BJ (cell line): ENCODE measurements around the gene ODAD2. TPM values are rescaled to one million over a fixed set of nuclear protein-coding genes. Genes with fewer than 3 reads are reported as not detected.

ENCODE experiments used
- CTCF ChIA-PET: fragments of 350-600 bp; formaldehyde crosslinking; extraction: SDS; loops from one replicate; lab custom pipeline; 2021; ENCODE audit warnings: antibody characterized with exemption, inconsistent platforms; lab: Yijun Ruan, JAX
- POLR2A ChIA-PET: fragments of 300-600 bp; sonication (Branson Sonifier 250); formaldehyde crosslinking; extraction: SDS; loops from one replicate; lab custom pipeline; 2021; ENCODE audit warnings: antibody characterized with exemption; lab: Charles Lee
- DNase-seq: peaks from one replicate; pipeline ENCODE4 v3.0.0-alpha.2; 2011; ENCODE audit warnings: low read depth
- H3K27me3 ChIP-seq: 2 replicates; pipeline ENCODE4 v1.6.0; 2011; ENCODE audit warnings: low read length; ENCODE audit not compliant: control insufficient read depth, insufficient read depth
- H3K36me3 ChIP-seq: 2 replicates; pipeline ENCODE4 v1.5.1; 2011; ENCODE audit warnings: low read length; ENCODE audit not compliant: control insufficient read depth, insufficient read depth
- H3K4me3 ChIP-seq: 2 replicates; pipeline ENCODE4 v1.5.1; 2011; ENCODE audit warnings: low read depth, mild to moderate bottlenecking, control low read depth, low read length
- CTCF ChIP-seq: IDR thresholded peaks from 2 replicates; pipeline ENCODE4 v1.5.1; 2011; ENCODE audit warnings: low read depth, mild to moderate bottlenecking, control low read depth, inconsistent platforms, low read length, moderate library complexity; ENCODE audit not compliant: insufficient read depth
- polyA plus RNA-seq: library from polyadenylated mRNA; depleted of rRNA; stranded (reverse); fragments of >200 nt; gene quantifications from 2 replicates; pipeline ENCODE4 v1.2.3, GENCODE V29; 2011

Gene ODAD2
- polyA plus RNA-seq, 1 experiment = 3.9 TPM

GRCh38 chr10:28010821-28011220 is 11.9 kb upstream of the ODAD2 start:
- H3K27me3 ChIP-seq = no peaks in the 10 kb centered on the region
- CTCF ChIA-PET = no interaction called here
- POLR2A ChIA-PET = no interaction called here
- no peak for DNase-seq
- no peak for TF ChIP-seq CTCF
- H3K36me3 ChIP-seq = no peaks in the 10 kb centered on the region
- H3K4me3 ChIP-seq = no peak overlapping the region

- H3K27me3 ChIP-seq = no peaks in the 10 kb centered on the region
- no peaks in the 10 kb centered on the region for H3K36me3 ChIP-seq
- ChIA-PET POLR2A (no interaction called here), CTCF (interaction anchor here (0.6 to 0.7 kb wide), 2 partner anchors 40 to 129 kb away, joined by 3 read pairs; no protein-coding TSS in a partner anchor)
- H3K4me3 ChIP-seq = no peak overlapping the region
- no peak for DNase-seq
- no peak for TF ChIP-seq CTCF
These were observed 9.2 kb upstream of the ODAD2 start for GRCh38 chr10:28008054-28008453.

GRCh38 chr10:28001353-28001752 is 2.5 kb upstream of the ODAD2 start:
- no peak for DNase-seq
- CTCF ChIA-PET = no interaction called here
- Histone ChIP-seq H3K27me3 (no peaks in the 10 kb centered on the region), H3K4me3 (no peak overlapping the region), H3K36me3 (no peaks in the 10 kb centered on the region)
- POLR2A ChIA-PET = no interaction called here
- TF ChIP-seq CTCF = no peak

- CTCF ChIA-PET = interaction anchor here (0.7 to 1.1 kb wide), 3 partner anchors 16 to 244 kb away, joined by 3 read pairs; no protein-coding TSS in a partner anchor
- TF ChIP-seq CTCF = no peak
- POLR2A ChIA-PET = no interaction called here
- no peak for DNase-seq
- no peaks in the 10 kb centered on the region for H3K36me3 ChIP-seq
- no peaks in the 10 kb centered on the region for H3K27me3 ChIP-seq
- H3K4me3 ChIP-seq = peak overlapping the region; percentile 49
These were observed 513 bp downstream of the ODAD2 start for GRCh38 chr10:27998178-27998953.

GRCh38 chr10:27997865-27998177 is 1.1 kb downstream of the ODAD2 start:
- DNase-seq = no peak
- ChIA-PET CTCF (interaction anchor here (0.7 to 1.1 kb wide), 3 partner anchors 15 to 245 kb away, joined by 3 read pairs; no protein-coding TSS in a partner anchor), POLR2A (no interaction called here)

More at GRCh38 chr10:27997865-27998177, 1.1 kb downstream of the ODAD2 start:
- no peaks in the 10 kb centered on the region for H3K27me3 ChIP-seq
- H3K36me3 ChIP-seq = no peaks in the 10 kb centered on the region
- peak overlapping the region; percentile 49 for H3K4me3 ChIP-seq
- TF ChIP-seq CTCF = no peak
